ENCODE measurements around the gene HSH2D.
"Not testable (repeated sequence)": the region's sequence is repeated elsewhere in the genome, so short reads cannot be mapped to it uniquely, and the experiment has no call there.

HSH2D gene

DNA sequence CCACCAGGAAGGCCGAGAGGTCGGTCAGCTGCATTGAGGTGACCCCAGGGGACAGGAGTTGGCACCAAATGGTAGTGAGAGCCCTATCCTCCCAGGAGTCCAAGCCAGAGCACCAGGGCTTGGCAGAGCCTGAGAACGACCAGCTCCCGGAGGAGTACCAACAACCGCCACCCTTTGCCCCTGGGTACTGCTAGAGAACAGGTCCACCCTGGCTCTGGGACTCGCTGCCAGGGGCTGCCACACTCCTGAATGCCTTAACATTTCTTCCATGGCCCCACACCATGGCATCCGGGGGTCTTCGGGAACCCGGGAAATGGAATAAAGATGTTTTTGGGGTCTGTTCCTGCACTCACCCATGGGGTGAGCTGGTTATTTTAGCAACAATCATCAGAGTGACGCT is 14.1 kb downstream of the HSH2D start:
- no peak for DNase-seq

DNA sequence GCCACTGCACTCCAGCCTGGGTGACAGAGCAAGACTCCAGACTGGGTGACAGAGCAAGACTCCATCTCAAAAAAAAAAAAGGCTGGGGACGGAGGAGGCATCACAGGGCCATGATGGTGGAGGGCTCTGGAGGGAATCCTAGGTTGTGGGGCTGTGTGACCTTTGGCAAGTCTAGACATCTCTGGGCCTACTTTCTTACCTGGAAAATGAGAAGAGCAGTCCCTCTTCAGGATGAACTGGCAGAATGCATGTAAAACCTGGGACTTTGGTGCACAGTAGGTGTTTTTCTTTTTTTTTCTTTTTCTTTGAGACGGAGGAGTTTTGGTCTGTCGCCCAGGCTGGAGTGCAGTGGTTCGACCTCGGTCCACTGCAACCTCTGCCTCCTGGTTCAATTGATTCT is 16.2 kb downstream of the HSH2D start:
- DNase-seq = no peak

DNA sequence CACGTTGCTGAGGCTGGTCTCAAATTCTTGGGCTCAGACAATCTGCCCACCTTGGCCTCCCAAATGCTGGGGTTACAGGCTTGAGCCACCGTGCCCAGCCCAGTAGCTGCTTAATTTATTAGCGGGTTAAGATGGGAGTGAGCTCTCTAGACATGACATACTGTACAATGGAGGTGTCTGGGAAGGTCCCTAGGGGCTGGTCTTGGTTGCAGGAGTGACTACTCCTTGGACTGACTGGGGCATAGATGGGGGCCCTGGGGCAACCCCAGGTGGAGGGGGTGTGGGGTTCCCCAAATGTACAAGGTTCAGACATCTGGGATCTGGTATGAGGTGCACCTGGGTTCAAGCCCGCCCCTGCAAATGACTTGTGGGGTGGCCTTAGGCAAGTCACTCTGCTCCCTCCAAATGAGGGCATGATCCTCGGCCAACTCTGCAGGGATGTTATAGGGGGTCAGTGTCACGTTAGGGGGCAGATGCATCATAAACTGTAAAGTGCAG is 17.0 kb downstream of the HSH2D start:
- peak in 1 of 2 experiments; percentile 15 for DNase-seq

DNA sequence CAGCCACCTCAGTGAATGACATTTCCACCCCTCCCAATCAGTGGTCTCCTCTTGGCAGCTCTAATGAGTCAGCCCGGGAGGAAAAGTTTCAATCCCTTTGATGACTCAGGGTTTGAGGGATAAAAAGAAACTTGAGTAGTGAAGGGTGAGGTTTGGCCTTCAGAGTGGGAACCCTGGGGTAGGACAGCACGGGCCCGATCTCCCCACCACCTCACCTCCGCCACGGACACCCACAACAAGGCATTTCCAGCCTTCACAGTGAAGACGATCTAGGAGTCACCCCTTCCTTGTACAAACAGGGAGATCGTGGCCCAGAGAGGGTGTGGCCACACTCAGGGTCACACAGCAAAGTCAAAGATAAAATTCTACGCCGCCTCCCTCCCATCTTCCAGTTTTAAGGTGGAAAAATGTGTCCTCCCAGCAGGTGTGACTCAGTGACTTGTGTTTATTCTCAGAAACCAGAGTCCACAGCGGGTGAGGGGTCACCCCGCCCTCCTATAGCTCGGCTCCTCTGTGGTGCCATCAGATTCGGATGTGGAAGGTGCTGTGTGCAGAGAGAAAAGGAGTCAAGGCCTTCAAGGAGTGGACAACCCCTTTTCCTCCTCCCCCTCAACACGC is 17.6 kb downstream of the HSH2D start:
- DNase-seq = peak; percentile 63 to 69

DNA sequence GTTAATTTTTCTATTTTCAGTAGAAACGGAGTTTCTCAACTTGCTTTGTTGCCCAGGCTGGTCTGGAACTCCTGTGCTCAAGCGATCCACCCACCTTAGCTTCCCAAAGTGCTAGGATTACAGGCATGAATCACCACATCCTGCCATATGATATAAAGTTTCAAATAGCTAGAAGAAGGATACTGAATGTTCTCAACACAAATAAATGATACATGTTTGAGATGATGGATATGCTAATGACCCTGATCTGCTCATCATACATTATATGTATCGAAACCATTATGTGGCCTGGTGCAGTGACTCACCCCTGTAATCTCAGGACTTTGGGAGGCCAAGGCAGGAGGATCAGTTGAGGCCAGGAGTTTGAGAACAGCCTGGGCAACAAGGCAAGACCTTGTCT is 18.4 kb downstream of the HSH2D start:
- peak; percentile 33 to 54 for DNase-seq

DNA sequence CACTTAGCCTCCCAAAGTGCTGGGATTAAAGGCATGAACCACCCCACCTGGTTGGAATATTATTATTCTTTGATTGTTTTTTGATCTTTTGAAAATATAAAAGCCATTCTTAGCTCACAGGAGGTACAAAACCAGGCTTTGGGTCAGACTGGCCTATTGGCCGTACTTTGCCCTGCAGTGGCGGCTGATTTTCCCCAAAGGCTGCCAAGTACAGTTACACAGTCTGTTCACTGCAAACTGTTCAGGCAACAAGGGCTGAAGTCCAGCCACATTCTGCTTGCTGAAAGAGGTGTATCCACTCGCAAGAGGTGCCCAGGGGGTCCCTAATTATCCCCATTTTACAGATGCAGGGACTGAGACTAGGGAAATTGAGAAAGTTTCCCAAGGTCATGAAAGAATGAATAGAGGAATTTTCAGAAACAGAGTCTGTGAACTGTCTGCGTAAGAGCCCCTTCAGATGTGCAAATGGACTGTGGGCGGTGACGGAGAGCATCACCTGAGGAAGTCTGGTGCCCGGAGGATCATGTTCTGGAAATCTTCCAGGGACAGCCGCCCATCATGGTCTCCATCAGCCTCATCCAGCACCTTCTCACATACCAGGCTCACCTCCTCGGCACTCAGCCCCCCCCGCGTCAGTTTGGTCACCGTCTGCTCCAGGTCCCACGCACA is 20.9 kb downstream of the HSH2D start:
- no peak for DNase-seq

DNA sequence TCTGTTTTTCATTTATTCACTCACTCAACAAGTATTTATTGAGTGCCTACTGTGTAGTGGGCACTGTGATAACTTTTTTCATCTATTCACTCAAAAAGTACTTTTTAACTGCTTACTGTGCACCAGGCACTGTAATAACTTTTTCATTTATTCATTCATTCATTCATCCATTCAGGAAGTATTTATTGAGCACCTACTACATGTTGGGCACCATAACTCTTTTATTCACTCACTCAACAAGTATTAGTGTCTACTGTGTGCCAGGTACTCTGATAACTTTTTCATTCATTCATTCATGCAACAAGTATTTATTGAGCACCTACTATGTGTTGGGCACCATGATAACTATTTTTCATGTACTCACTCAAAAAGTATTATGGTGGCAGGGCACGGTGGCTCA is 22.9 kb downstream of the HSH2D start:
- no peak for DNase-seq

DNA sequence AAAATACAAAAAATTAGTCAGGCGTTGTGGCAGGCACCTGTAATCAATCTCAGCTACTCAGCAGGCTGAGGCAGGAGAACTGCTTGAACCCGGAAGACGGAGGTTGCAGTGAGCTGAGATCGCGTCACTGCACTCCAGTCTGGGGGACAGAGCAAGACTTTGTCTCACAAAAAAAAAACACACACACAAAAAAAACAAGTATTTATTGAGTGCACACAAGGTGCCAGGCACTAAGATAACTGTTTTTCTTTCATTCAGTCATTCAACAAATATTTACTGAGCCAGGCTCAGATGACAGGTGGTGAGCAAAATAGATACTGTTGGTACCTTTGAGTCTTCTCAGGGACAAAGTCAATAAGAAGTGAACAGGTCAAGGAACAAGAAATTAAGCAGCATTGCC is 23.6 kb downstream of the HSH2D start:
- no peak for DNase-seq

DNA sequence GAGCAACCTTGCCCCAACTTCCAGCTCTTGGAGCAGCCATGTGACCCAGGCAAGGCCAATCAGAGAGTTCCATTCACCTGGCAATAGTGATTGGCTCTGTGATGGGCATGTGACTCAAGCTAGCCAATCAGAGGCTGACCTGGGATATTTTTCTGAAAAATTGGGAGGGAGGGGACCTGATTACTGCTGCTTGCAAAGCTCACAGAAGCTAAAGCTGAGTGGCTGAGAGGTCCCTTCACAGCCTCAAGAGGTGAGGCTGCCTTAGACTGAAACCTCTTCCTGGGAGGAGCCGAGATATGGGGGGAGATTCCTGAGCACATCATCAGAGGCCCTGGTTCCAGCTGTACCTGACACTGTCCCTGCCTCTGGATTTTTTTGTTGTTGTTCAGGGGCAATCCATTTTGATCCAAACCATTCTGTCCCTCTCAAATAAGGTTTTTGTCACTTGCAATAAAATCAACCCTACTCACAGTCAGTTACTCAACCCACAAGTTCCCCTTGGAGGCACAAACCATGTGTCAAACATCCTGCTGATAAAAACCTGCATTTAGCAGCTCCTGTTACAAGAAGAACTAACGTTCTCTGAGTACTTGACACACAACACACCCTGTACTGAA is 25.1 kb downstream of the HSH2D start:
- no peak for DNase-seq

DNA sequence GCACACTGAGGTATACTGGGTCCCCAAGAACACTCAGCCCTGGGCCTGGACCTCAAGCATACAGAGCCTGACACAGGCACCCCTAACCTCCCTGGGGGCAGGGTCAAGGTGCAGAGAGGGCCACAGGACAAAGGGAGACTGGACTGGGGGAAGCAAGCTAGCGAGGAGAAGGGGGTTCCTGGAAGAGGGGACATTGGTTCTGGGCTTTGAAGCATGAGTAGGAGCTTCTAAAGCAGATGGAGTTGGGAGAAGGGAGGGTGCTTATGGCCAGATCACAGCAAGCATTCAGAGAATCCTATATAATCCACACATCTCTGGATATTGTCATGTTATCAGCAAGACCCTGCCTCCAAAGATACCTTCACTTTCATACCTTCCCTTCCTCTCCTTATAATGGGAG is 26.6 kb downstream of the HSH2D start:
- no peak for DNase-seq

DNA sequence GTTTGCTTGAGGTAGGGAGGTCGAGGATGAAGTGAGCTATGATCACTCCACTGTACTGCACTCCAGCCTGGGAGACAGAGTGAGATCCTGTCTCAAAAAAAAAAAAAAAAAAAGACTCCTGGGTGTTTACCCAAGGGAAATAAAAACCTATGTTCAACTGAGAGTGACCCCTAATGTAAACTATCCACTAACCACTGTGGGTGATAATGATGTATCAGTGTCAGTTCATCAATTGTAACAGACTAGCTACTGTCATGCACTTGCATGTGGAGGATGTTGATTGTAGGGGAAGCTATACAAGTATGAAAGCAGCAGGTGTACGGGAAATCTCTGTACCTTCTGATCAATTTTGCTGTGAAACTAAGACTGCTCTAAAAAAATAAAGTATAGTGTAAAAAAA is 32.5 kb downstream of the HSH2D start:
- DNase-seq = no peak

DNA sequence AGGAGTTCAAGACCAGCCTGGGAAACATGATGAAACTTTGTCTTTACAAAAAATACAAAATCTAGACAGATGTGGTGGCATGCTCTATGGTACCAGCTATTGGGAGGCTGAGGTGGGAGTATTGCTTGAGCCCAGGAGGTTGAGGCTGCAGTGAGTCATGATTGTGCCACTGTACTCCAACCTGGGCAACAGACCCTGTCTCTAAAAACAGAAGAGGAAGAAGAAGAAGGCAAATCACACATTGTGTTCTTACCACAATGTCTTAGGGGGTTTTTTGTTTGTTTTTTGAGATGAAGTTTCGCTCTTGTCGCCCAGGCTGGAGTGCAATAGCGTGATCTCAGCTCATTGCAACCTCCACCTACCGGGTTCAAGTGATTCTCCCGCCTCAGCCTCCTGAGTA is 35.4 kb downstream of the HSH2D start:
- DNase-seq = not testable (repeated sequence)

DNA sequence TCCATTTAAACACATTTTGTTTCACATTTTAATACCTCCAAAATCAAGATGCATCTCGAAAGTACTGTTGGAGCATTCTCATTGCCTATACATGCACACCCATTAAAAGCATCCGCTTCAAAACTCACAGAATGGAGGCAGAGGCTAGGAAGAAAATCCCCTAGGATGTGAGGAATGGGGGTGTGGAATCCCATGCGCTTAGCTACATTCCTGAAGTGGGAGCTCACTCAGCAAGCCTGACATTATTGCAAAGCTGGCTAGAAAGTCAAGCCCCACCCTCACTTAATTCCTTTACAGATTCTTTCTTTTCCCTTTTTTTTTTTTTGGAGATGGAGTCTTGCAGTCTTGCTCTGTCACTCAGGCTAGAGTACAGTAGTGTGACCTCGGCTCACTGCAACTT is 37.1 kb downstream of the HSH2D start:
- DNase-seq = no peak

DNA sequence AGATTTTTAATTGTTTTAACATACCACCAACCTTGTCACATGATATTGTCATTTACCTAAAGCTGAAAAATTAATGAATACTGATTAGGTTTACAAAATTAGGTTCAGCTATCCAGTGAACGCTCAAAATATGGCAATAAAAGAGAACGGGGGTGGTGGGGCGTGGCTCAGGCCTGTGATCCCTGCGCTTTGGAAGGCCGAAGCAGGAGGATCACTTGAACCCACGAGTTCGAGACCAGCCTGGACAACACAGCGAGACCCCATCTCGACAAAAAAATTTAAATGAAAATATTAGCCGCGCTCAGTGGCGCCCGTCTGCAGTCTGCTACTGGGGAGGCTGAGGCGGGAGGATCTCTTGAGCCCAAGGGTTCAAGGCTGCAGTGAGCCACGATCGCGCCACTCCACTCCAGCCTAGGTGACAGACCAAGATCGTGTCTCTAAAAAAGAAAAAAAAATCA is 41.2 kb downstream of the HSH2D start:
- DNase-seq = no peak

DNA sequence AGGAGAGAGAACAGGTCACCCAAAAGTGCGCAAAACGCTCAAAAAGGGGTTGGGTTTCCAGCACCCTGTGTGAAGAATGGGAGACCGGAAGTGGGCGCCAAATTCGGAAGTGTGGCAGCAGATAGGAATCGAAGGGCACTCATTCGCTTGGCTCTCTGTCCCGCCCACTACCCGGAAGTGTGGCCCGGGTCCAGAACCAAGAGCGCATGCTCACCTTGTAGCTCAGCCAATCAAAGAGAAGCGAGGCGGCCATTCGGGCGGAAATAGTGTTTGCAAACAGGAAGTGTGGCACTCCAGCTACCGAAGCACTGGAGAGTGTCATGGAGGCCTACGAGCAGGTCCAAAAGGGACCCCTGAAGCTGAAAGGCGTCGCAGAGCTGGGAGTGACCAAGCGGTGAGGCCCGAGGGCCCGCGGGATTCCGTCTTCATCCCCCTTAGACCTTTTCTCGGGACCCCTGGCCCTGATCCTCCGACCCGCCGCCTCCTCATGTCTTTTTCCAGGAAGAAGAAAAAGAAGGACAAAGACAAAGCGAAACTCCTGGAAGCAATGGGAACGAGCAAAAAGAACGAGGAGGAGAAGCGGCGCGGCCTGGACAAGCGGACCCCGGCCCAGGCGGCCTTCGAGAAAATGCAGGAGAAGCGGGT is 41.8 kb downstream of the HSH2D start, which contains the start of gene FAM32A:
FAM32A (plus strand) TSS at position 288 of the 645 bp plus-strand sequence; CDS start at position 321, 33 bp downstream.
- DNase-seq = peak; percentile 99

DNA sequence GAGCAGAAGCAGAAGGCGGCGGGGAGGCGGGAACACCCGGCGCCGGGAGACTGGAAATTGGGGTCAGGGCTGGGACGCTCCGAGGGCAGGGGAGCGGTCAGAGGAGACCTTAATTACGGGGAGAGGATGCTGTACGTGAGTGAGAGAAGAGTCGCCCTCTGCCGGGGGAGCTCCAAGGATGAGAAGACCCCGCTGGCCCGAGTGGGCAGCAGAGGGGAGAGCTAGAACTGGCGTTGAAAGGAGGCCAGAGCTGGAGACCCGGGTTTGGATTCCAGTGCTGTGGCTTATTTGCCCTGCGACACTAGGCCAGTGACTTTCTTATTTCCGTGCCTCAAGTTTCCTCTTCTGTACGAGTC is 42.3 kb downstream of the HSH2D start:
- DNase-seq = peak; percentile 55 to 59

DNA sequence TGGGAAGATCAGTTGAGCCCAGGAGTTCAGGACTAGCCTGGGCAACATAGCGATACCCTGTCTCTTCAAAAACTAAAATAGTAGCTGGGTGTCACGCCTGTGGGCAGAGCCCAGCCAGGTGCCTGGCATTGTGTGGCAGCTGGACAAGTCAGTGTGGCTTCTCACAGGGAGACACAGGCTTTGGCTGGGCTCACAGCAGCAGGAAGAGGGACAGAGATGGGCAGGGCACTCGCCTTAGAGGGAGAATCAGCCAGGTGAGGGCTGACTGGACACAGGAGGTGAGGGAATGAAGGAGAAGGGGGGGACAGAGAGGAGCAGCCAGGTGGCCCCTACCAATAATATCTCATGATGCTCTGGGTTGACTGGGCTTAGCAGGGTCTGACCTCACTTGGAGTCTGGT is 45.0 kb downstream of the HSH2D start:
- no peak for DNase-seq

DNA sequence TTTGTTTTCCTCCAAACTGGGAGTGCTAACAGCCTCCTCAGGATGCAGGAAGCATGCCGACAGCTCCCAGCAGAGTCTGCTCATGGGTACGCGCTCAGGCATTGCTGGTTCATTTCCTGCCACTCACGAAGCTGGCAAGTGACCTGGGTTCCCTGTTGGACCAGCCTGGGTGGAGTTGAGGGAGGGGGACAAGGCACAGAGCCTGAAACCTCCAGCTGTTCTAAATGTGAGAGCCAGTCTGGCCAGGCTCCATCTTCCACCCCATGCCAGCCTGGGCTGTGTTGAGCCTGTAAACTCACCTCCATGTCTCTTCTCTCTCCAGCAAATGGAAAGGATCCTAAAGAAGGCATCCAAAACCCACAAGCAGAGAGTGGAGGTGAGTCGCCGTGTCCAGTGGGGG is 46.7 kb downstream of the HSH2D start:
- no peak for DNase-seq

DNA sequence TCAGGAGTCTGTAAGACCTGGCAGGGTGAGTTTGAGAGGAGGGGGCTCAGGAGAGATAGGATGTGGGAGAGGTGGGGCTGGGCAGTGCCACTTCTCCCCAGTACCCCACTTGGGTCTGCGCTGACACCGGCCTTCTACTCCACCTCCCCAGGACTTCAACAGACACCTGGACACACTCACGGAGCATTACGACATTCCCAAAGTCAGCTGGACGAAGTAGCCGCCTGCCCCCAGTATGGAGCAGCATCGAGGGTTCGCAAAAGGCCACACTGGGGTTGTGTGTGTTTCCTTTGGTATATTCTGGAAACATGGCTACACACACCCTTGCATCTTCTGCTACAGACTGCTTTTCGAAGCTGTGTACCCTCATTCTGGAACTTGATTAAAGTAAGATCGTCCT is 47.3 kb downstream of the HSH2D start:
- DNase-seq = no peak

DNA sequence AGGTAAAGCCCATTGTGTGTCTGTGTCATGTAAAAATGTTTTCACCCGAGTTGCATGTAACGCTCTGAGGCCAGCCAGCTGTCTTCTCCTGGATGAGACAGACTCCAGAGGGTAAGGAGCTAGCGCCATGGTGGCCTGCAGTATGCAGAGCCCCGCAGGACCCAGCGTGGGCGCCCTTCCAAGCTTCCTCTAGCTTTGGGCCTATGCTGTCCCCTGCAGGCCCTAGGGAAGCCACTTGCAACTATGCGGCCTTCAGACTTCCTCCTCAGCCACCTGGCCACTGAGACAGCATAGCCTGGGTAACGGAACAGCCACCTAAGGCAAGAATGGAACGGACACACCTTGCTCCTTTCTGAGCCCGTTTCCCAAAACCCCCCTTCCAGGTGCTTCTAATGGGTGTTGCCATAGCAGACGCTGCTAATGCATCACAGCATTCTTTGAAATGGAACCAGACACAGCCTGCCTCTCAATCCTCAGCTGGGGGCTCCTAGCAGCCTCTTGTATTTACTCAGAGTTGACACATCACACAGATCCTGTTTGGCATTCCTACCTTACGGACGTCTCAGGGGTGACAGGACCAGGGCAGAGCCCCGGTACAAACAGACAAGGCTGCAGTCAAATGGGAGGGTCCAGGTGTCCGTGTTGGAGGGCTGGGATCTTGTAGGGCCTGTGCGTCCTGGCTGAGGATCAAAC is 47.9 kb downstream of the HSH2D start:
- no peak for DNase-seq

DNA sequence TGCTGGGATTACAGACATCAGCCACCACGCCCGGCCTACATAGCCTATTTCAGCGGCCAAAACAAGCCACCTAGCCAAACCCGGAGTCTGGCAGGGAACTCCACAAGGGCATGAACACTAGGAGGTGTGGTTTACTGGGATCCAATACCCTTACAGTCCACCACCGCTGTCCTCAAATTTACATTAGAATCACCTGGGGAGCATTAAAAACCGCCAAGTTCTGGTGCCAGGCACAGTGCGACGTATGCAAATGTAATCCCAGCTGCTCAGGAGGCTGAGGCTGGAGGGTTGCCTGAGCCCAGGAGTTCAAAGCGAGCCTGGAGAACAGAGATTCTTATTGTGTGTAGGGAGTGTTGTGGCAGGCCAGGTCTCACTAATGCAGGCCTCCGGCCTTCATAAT is 50.0 kb downstream of the HSH2D start:
- DNase-seq = no peak

DNA sequence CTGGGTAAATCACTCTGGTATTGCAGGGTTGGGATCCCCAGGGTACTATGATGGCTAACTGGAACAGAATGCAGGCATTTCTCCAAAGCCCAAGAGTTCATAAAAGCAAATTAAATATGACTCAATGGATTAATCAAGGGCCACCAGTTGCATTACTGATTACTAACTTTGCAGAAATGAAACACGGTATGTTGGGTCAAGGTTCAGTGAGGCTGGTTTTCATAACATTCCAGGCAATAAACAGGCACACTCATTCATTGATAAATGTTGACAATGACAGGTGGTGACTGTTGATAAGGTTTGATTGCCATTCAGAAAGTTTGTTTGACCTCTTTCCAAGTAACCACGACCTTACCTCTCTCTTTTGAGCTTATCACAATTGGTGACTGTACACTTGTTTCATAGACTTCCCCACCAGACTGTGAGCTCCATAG is 53.7 kb downstream of the HSH2D start:
- DNase-seq = no peak

All from activated CD4-positive, alpha-beta T cell treated with anti-CD3 and anti-CD28 coated beads, Interleukin-2, amount 50 U/mL, for 48 hours (primary cell).